Right lung (tissue), 5 donors: Measurements from ENCODE around the gene TBC1D14. TPM values are rescaled to one million over a fixed set of nuclear protein-coding genes. Genes with fewer than 3 reads are reported as not detected.
"Not testable (repeated sequence)": the region's sequence is repeated elsewhere in the genome, so short reads cannot be mapped to it uniquely, and the experiment has no call there.

Experiments
- DNase-seq, 2 donors: peaks; one replicate each; pipeline ENCODE4 v3.0.0-alpha.2; 2013
- polyA plus RNA-seq, 5 donors: library from polyadenylated mRNA; unstranded; fragments of 120-200 nt; gene quantifications; one replicate each; pipeline versions ENCODE4 v1.2.1 to v1.2.3, GENCODE V29; 2013; ENCODE audit warnings: inconsistent platforms in 1 of 5, low replicate concordance in 1 of 5; ENCODE audit not compliant: insufficient read length in 5 of 5, insufficient read depth in 1 of 5

Gene TBC1D14
- polyA plus RNA-seq, 5 donors: 40.7 to 46.0 (median 45.3) TPM

DNA sequence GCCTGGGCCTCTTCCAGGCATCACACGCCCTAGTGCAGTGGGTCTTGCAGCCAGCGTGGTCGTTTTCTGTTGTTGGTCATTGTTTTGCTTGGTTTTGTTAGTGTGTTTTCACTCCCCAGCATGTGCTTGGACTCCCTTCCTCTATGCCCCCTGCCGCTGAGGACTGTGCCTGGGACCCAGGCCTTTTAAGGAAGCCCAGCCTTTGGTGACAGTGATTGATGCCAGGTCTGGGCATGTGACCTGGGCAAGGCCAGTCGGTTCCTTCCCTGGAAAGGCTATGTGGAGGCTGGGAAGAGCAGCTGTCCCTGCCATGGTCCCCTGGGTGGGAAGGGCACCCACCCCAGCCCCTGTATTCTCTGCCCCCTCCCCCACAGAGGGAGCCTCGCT, 167.1 kb downstream of the TBC1D14 start:
- DNase-seq: no peak

DNA sequence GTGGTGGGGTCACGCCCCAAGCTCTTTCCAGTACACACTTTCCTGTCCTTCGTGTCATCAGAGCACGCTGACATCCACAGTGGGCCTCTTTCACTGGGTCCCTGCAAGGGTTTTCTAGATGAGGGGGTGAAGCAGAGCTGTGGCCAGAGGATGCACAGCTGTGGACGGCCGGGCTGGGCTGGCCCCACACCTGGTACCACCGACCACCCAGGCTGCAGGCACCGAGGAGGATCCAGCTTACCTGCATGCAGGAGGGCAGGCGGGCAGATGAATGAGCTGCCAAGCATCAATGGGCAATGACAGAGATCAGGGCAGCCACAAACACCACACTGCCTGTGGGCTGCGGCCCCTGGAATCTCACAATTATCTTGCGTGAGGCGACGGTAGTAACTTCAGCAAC, 167.7 kb downstream of the TBC1D14 start:
- no peak for DNase-seq

GRCh38 chr4:7078025-7078424, 168.4 kb downstream of the TBC1D14 start:
- no peak for DNase-seq

GRCh38 chr4:7079483-7079882, 169.9 kb downstream of the TBC1D14 start:
- DNase-seq: not testable (repeated sequence)

DNA sequence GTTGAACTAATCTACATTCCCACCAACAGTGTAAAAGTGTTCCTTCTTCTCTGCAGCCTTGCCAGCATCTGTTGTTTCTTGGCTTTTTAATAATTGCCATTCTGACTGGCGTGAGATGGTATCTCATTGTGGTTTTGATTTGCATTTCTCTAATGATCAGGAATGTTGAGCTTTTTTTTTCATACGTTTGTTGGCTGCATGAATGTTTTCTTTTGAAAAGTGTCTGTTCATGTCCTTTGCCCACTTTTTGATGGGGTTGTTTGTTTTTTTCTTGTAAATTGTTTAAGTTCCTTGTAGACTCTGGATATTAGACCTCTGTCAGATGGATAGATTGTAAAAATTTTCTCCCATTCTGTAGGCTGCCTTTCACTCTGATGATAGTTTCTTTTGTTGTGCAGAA, 170.3 kb downstream of the TBC1D14 start:
- not testable (repeated sequence) for DNase-seq

Other genes starting within 250 kb of the TBC1D14 start
- gene S100P, start 215.9 kb upstream of the TBC1D14 start, polyA plus RNA-seq: 1 to 10 TPM; 2.4 to 5.3 (median 3.7) TPM
- gene MRFAP1L1, start 200.0 kb upstream of the TBC1D14 start, polyA plus RNA-seq: 100 to 1,000 TPM; 109 to 142 (median 117) TPM
- gene BLOC1S4, start 193.7 kb upstream of the TBC1D14 start, polyA plus RNA-seq: 10 to 100 TPM in 3 of 5 donors, 1 to 10 TPM in 2; 8.0 to 13.3 (median 10.8) TPM
- 10 to 100 TPM; 21.5 to 36.4 (median 27.8) TPM for gene KIAA0232, start 127.1 kb upstream of the TBC1D14 start, polyA plus RNA-seq
- gene TADA2B, start 133.5 kb downstream of the TBC1D14 start, polyA plus RNA-seq: 10 to 100 TPM; 11.6 to 18.2 (median 15.4) TPM
- 10 to 100 TPM; 26.8 to 31.2 (median 28.1) TPM for gene GRPEL1, start 158.2 kb downstream of the TBC1D14 start, polyA plus RNA-seq